Measurements from ENCODE around the gene GLIS1. TPM values are rescaled to one million over a fixed set of nuclear protein-coding genes. Genes with fewer than 3 reads are reported as not detected.

The GLIS1 gene
- total RNA-seq, 1 experiment from 2014 or later = 0.39 TPM

DNA sequence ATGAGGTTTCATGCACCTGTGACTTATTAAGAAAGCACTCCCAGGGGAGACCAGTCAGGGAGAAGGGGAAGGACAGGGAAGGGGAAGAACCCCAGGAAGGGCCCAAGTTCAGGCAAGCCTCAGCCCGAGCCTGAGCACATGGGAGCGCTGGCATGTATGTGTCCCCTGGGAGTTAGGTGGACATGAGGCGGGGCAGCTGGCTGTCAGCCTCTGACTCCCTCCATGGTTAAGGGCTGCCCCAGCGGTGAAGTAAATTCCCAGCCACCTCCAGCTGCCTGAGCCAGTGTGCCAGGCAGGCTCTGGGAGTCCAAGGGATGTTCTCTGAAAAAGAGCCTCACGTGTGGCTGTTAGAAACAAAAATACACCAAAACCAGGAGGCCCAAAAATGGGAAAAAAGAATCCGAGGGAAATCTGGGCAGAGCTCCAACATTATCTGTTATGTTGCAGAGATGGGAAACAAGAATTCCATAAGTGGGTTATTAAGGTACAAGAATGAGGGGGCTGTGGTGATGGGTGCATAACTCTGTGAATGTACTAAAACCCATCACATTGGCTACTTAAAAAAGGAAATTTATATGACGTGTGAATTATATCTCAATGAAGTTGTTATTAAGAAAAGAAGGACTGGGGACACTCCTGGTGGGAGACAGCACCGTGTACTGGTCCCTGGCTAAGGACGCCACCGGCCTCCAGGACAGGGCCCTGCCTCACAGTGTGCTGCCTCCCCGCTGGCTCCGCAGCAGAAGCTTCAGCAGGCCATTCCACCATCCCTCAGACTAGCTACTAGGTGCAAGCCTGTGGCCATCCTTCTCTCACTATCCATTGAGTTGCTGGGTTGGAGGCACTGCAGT, 261.1 kb downstream of the GLIS1 start:
- H3K4me1 ChIP-seq (ENCODE audit: control insufficient read depth in 1 of 2, insufficient read depth in 2 of 2, low read length in 2 of 2) = no peaks in the 10 kb centered on the region
- H3K9me3 ChIP-seq (ENCODE audit: control insufficient read depth in 1 of 2, insufficient read depth in 1 of 2, low read depth in 1 of 2, low read length in 2 of 2) = no peaks in the 10 kb centered on the region
- no peaks in the 10 kb centered on the region for H4K20me1 ChIP-seq (ENCODE audit: insufficient read depth)
- H3K27me3 ChIP-seq (ENCODE audit: insufficient read depth, low read length) = no peaks in the 10 kb centered on the region
- H3K9ac ChIP-seq (ENCODE audit: low read length) = no peak overlapping the region
- DNase-seq (ENCODE audit: low read depth, low spot score) (no peak), ATAC-seq (no peak)
- TF ChIP-seq EGR1 (IDR thresholded peaks at IDR 0.05; ENCODE audit: low read depth) (no peak), ATF3 (IDR thresholded peaks at IDR 0.05) (no peak), ELF1 (IDR thresholded peaks at IDR 0.05; ENCODE audit: borderline replicate concordance, low read depth) (no peak), TCF7L2 (IDR thresholded peaks at IDR 0.05; ENCODE audit: borderline replicate concordance, extremely low read depth, insufficient read depth, insufficient read length) (no peak), FOSL1 (IDR thresholded peaks at IDR 0.05; ENCODE audit: low read depth) (no peak), POLR2AphosphoS5 (IDR thresholded peaks at IDR 0.05; ENCODE audit: low read depth, low read length) (no peak), CBX3 (IDR thresholded peaks at IDR 0.05; ENCODE audit: low read depth) (no peak), RAD21 (IDR thresholded peaks at IDR 0.05; ENCODE audit: low read depth) (no peak), YY1 (IDR thresholded peaks at IDR 0.05; ENCODE audit: extremely low read depth, insufficient replicate concordance, low read depth, low read length) (no peak), EZH2phosphoT487 (IDR thresholded peaks at IDR 0.05; ENCODE audit: borderline replicate concordance) (no peak), ZFX (IDR thresholded peaks at IDR 0.05) (no peak), POLR2A (IDR thresholded peaks at IDR 0.05; ENCODE audit: borderline replicate concordance, extremely low read depth, insufficient read depth, insufficient read length) (no peak), SRF (IDR thresholded peaks at IDR 0.05; ENCODE audit: low read depth) (no peak), ZNF274 (IDR thresholded peaks at IDR 0.05; ENCODE audit: low read depth, low read length) (no peak)
- TF ChIP-seq, protein P1, sequence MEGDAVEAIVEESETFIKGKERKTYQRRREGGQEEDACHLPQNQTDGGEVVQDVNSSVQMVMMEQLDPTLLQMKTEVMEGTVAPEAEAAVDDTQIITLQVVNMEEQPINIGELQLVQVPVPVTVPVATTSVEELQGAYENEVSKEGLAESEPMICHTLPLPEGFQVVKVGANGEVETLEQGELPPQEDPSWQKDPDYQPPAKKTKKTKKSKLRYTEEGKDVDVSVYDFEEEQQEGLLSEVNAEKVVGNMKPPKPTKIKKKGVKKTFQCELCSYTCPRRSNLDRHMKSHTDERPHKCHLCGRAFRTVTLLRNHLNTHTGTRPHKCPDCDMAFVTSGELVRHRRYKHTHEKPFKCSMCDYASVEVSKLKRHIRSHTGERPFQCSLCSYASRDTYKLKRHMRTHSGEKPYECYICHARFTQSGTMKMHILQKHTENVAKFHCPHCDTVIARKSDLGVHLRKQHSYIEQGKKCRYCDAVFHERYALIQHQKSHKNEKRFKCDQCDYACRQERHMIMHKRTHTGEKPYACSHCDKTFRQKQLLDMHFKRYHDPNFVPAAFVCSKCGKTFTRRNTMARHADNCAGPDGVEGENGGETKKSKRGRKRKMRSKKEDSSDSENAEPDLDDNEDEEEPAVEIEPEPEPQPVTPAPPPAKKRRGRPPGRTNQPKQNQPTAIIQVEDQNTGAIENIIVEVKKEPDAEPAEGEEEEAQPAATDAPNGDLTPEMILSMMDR (IDR thresholded peaks at IDR 0.05 in 2 of 3, conservative IDR thresholded peaks at IDR 0.05 in 1 of 3; ENCODE audit: borderline replicate concordance in 1 of 3, insufficient read depth in 1 of 3, low read depth in 2 of 3, low read length in 2 of 3) = no peak
- TF ChIP-seq, protein P2, sequence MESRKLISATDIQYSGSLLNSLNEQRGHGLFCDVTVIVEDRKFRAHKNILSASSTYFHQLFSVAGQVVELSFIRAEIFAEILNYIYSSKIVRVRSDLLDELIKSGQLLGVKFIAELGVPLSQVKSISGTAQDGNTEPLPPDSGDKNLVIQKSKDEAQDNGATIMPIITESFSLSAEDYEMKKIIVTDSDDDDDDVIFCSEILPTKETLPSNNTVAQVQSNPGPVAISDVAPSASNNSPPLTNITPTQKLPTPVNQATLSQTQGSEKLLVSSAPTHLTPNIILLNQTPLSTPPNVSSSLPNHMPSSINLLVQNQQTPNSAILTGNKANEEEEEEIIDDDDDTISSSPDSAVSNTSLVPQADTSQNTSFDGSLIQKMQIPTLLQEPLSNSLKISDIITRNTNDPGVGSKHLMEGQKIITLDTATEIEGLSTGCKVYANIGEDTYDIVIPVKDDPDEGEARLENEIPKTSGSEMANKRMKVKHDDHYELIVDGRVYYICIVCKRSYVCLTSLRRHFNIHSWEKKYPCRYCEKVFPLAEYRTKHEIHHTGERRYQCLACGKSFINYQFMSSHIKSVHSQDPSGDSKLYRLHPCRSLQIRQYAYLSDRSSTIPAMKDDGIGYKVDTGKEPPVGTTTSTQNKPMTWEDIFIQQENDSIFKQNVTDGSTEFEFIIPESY (IDR thresholded peaks at IDR 0.05; ENCODE audit: extremely low read depth, insufficient replicate concordance, low read length) = no peak
- TF ChIP-seq, protein P3, sequence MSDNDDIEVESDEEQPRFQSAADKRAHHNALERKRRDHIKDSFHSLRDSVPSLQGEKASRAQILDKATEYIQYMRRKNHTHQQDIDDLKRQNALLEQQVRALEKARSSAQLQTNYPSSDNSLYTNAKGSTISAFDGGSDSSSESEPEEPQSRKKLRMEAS (IDR thresholded peaks at IDR 0.05) = no peak
- H2AFZ ChIP-seq (ENCODE audit: low read depth, low read length, poor library complexity, severe bottlenecking) = no peak overlapping the region
- intact Hi-C loops (cut with micrococcal nuclease) = no loop called here
- H3K79me2 ChIP-seq (ENCODE audit: insufficient read depth, low read length) = no peaks in the 10 kb centered on the region
- H3K27ac ChIP-seq (ENCODE audit: low read depth, low read length) = no peak overlapping the region
- POLR2A ChIA-PET = no interaction called here
- CTCF ChIA-PET = no interaction called here
- no peak overlapping the region for H3K4me2 ChIP-seq (ENCODE audit: low read length)
- H3K36me3 ChIP-seq (ENCODE audit: control insufficient read depth in 1 of 2, insufficient read depth in 2 of 2, low read length in 2 of 2) = no peaks in the 10 kb centered on the region
- RAD21 ChIA-PET (ENCODE audit: low non-redundant PET in 1 of 2, low total read pairs in 2 of 2, uncharacterized antibody in 2 of 2, unreplicated experiment in 2 of 2) = no interaction called here
- no peaks in the 10 kb centered on the region for H3K9me2 ChIP-seq (ENCODE audit: insufficient read depth)
- no peak overlapping the region for H3K4me3 ChIP-seq (replicated peaks in 1 of 2; ENCODE audit: low read depth in 1 of 2, low read length in 2 of 2)
- no TSS peak for BruUV-seq (replicated peaks)
